Measurements from ENCODE around the gene MCF2L2. TPM values are rescaled to one million over a fixed set of nuclear protein-coding genes. Genes with fewer than 3 reads are reported as not detected.

Gene MCF2L2
- total and polyA plus RNA-seq, 2 donors (not counting 3 experiments of a cell fraction or from before 2014, with no cell fraction given) = 0.15 to 1.1 TPM

- ChIA-PET POLR2A (no interaction called here), CTCF (interaction anchor here (2.5 kb wide), 1 partner anchor 10 kb away, joined by 22 read pairs; no protein-coding TSS in a partner anchor)
- Histone ChIP-seq H3K79me2 (ENCODE audit: control insufficient read depth, insufficient read depth, low read length) (no peaks in the 10 kb centered on the region), H2AFZ (ENCODE audit: low read depth, low read length) (no peak overlapping the region), H3K4me1 (ENCODE audit: control insufficient read depth, extremely low read depth, insufficient read depth, low read length) (no peaks in the 10 kb centered on the region), H3K4me3 (replicated peaks in 1 of 3; ENCODE audit: insufficient read depth in 1 of 3, low read depth in 1 of 3, low read length in 3 of 3) (no peak overlapping the region), H3K27me3 (ENCODE audit: control insufficient read depth in 2 of 2, insufficient read depth in 2 of 2, low read length in 2 of 2) (no peaks in the 10 kb centered on the region), H4K20me1 (replicated peaks; ENCODE audit: control insufficient read depth, extremely low read depth, insufficient read depth, low read length) (no peaks in the 10 kb centered on the region), H3K9me1 (replicated peaks; ENCODE audit: control insufficient read depth, extremely low read depth, insufficient read depth, low read length) (no peaks in the 10 kb centered on the region), H3K9me3 (replicated peaks; ENCODE audit: control insufficient read depth, insufficient read depth, low read length) (no peaks in the 10 kb centered on the region), H3K36me3 (ENCODE audit: control insufficient read depth in 2 of 2, extremely low read depth in 1 of 2, insufficient read depth in 2 of 2, low read length in 2 of 2) (no peaks in the 10 kb centered on the region), H3K4me2 (ENCODE audit: insufficient read depth, low read length) (no peak overlapping the region), H3K9ac (replicated peaks; ENCODE audit: extremely low read depth, insufficient read depth, low read length) (no peak overlapping the region), H3K27ac (ENCODE audit: insufficient read depth, low read depth, low read length) (no peak overlapping the region)
- BruUV-seq (replicated peaks) = no TSS peak
- intact Hi-C loops (cut with micrococcal nuclease) (no loop called here), dilution Hi-C loops (cut with MboI; ENCODE audit: extremely low pct_ligation_motif_present, low sequenced_read_pairs) (no loop called here)
- DNase-seq (ENCODE audit: low read depth, low spot score) (no peak), FAIRE-seq (no peak)
- TF ChIP-seq POLR2A (IDR thresholded peaks at IDR 0.05; ENCODE audit: low read depth, low read length) = no peak
- TF ChIP-seq MAX (IDR thresholded peaks at IDR 0.05; ENCODE audit: insufficient read depth, insufficient read length) = no peak
- TF ChIP-seq GATA2 (IDR thresholded peaks at IDR 0.05; ENCODE audit: insufficient read depth, insufficient read length, low read depth, low read length) = no peak
- TF ChIP-seq, protein P1, sequence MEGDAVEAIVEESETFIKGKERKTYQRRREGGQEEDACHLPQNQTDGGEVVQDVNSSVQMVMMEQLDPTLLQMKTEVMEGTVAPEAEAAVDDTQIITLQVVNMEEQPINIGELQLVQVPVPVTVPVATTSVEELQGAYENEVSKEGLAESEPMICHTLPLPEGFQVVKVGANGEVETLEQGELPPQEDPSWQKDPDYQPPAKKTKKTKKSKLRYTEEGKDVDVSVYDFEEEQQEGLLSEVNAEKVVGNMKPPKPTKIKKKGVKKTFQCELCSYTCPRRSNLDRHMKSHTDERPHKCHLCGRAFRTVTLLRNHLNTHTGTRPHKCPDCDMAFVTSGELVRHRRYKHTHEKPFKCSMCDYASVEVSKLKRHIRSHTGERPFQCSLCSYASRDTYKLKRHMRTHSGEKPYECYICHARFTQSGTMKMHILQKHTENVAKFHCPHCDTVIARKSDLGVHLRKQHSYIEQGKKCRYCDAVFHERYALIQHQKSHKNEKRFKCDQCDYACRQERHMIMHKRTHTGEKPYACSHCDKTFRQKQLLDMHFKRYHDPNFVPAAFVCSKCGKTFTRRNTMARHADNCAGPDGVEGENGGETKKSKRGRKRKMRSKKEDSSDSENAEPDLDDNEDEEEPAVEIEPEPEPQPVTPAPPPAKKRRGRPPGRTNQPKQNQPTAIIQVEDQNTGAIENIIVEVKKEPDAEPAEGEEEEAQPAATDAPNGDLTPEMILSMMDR (IDR thresholded peaks at IDR 0.05; ENCODE audit: extremely low read depth in 1 of 2, insufficient read depth in 1 of 2, low read depth in 1 of 2, low read length in 2 of 2) = no peak
- no peak for TF ChIP-seq JUN (IDR thresholded peaks at IDR 0.05; ENCODE audit: borderline replicate concordance, insufficient read depth, insufficient read length, low read depth)
- TF ChIP-seq POLR2AphosphoS5 (IDR thresholded peaks at IDR 0.05; ENCODE audit: insufficient read depth, low read depth, low read length) = no peak
- no peak for TF ChIP-seq FOS (IDR thresholded peaks at IDR 0.05; ENCODE audit: borderline replicate concordance, insufficient read depth, low read length)
- no peak for TF ChIP-seq MYC (IDR thresholded peaks at IDR 0.05; ENCODE audit: low read depth, low read length)
- no peak for TF ChIP-seq EZH2 (IDR thresholded peaks at IDR 0.05; ENCODE audit: borderline replicate concordance, low read depth, low read length, severe bottlenecking)
These were observed 233.2 kb downstream of the MCF2L2 start for GRCh38 chr3:183195266-183195665.
